Vagina (tissue), 2 donors: ENCODE data around the gene GMPPA.

ENCODE experiments used
- CTCF ChIP-seq, 3 experiments: fragments of 450-650 bp in 2 of 3; fragments of 200-600 bp in 1 of 3; sonication (generic) in 1 of 3; IDR thresholded peaks; one replicate each; pipeline ENCODE4 v1.5.1; 2017 to 2019; ENCODE audit warnings: antibody characterized with exemption in 3 of 3, mild to moderate bottlenecking in 2 of 3, moderate library complexity in 2 of 3
- POLR2A ChIP-seq, 2 donors: fragments of 450-650 bp; IDR thresholded peaks; one replicate each; pipeline ENCODE4 v1.6.1; 2017; ENCODE audit warnings: antibody characterized with exemption in 2 of 2, mild to moderate bottlenecking in 2 of 2, moderate library complexity in 2 of 2

GRCh38 chr2:219461669-219462068 is 37.0 kb upstream of the GMPPA start:
- TF ChIP-seq CTCF (IDR thresholded peaks at IDR 0.05), result no peak
- TF ChIP-seq POLR2A (IDR thresholded peaks at IDR 0.05), result no peak
